Upper lobe of right lung (tissue), 1 donor: ENCODE results near the gene RFPL3. TPM values are rescaled to one million over a fixed set of nuclear protein-coding genes. Genes with fewer than 3 reads are reported as not detected.
"Not testable (repeated sequence)": the region's sequence is repeated elsewhere in the genome, so short reads cannot be mapped to it uniquely, and the experiment has no call there.

ENCODE experiments used
- ATAC-seq: fragments of 200-7000 bp; cut with Tn5 transposase; one replicate; pipeline ENCODE4 v1.9.1; 2020; ENCODE audit warnings: mild to moderate bottlenecking, moderate library complexity
- DNase-seq: peaks from one replicate; pipeline ENCODE4 v3.0.0-alpha.2; 2020
- H3K27ac ChIP-seq: fragments of 200-600 bp; one replicate; pipeline ENCODE4 v1.8.0; 2022
- H3K27me3 ChIP-seq: fragments of 200-600 bp; one replicate; pipeline ENCODE4 v1.8.0; 2022; ENCODE audit warnings: mild to moderate bottlenecking
- H3K36me3 ChIP-seq: fragments of 200-600 bp; one replicate; pipeline ENCODE4 v1.8.0; 2022
- H3K4me1 ChIP-seq: fragments of 200-600 bp; one replicate; pipeline ENCODE4 v1.8.0; 2022
- H3K4me3 ChIP-seq: fragments of 200-600 bp; one replicate; pipeline ENCODE4 v1.8.0; 2022; ENCODE audit warnings: mild to moderate bottlenecking
- H3K9me3 ChIP-seq: fragments of 200-600 bp; one replicate; pipeline ENCODE4 v1.8.0; 2022
- CTCF ChIP-seq: fragments of 200-600 bp; IDR thresholded peaks from one replicate; pipeline ENCODE4 v1.8.0; 2022; ENCODE audit warnings: antibody characterized with exemption
- intact Hi-C: fragments of 100-400 bp; cut with DNase I; formaldehyde crosslinking; loops from one replicate; pipeline ENCODE4 v1.11.0; 2022
- long read RNA-seq: library from polyadenylated mRNA; unstranded; transcript quantifications from one replicate; pipeline ENCODE4 v2.0.0, GENCODE V29; 2021
- total RNA-seq: library from RNA; stranded (reverse); fragmentation: NEBNext Ultra II Directional; extraction: Animal tissue kit (Norgen Biotek cat#: 25700); gene quantifications from one replicate; pipeline ENCODE4 v1.2.1, GENCODE V29; 2021
- donor health status: DM: no; HTN: yes; CAD: no; lungs with severe emphysema.

The RFPL3 gene
- total RNA-seq: not detected
- long read RNA-seq: 0 reads

GRCh38 chr22:32357567-32357966 is at the start of gene RFPL3:
RFPL3 (plus strand) TSS chr22:32357867; CDS start chr22:32358072, 205 bp downstream.
- H3K27me3 ChIP-seq, H3K36me3 ChIP-seq, intact Hi-C loops, H3K4me1 ChIP-seq, H3K4me3 ChIP-seq, ATAC-seq, H3K27ac ChIP-seq, H3K9me3 ChIP-seq, DNase-seq: not testable (repeated sequence)

GRCh38 chr22:32308191-32308590 is 49.5 kb upstream of the RFPL3 start:
- ATAC-seq (no peak), DNase-seq (no peak)
- Histone ChIP-seq H3K27ac (no peak overlapping the region), H3K27me3 (peaks cover 4% of the 10 kb centered on the region), H3K36me3 (no peaks in the 10 kb centered on the region), H3K4me3 (no peak overlapping the region), H3K4me1 (no peaks in the 10 kb centered on the region), H3K9me3 (no peaks in the 10 kb centered on the region)
- TF ChIP-seq CTCF: no peak
- intact Hi-C loops: no loop called here

GRCh38 chr22:32308934-32309333 is 48.7 kb upstream of the RFPL3 start:
- H3K27me3 ChIP-seq: peaks cover 4% of the 10 kb centered on the region
- ATAC-seq: no peak
- DNase-seq: no peak
- H3K9me3 ChIP-seq: no peaks in the 10 kb centered on the region
- H3K4me1 ChIP-seq: no peaks in the 10 kb centered on the region
- no peak overlapping the region for H3K27ac ChIP-seq
- intact Hi-C loops: no loop called here
- no peaks in the 10 kb centered on the region for H3K36me3 ChIP-seq
- H3K4me3 ChIP-seq: no peak overlapping the region
- no peak for TF ChIP-seq CTCF

- intact Hi-C loops: no loop called here
- H3K36me3 ChIP-seq: no peaks in the 10 kb centered on the region
- ATAC-seq: no peak
- no peak overlapping the region for H3K27ac ChIP-seq
- no peak for DNase-seq
- no peak for TF ChIP-seq CTCF
- no peak overlapping the region for H3K4me3 ChIP-seq
- no peaks in the 10 kb centered on the region for H3K4me1 ChIP-seq
- peaks cover 4% of the 10 kb centered on the region for H3K27me3 ChIP-seq
- no peaks in the 10 kb centered on the region for H3K9me3 ChIP-seq
Observed at GRCh38 chr22:32309585-32310251, 47.9 kb upstream of the RFPL3 start.

GRCh38 chr22:32310777-32311176 is 46.9 kb upstream of the RFPL3 start:
- peak; percentile 34 for DNase-seq
- Histone ChIP-seq H3K4me1 (no peaks in the 10 kb centered on the region), H3K27ac (no peak overlapping the region), H3K4me3 (no peak overlapping the region), H3K9me3 (no peaks in the 10 kb centered on the region), H3K27me3 (peaks cover 4% of the 10 kb centered on the region), H3K36me3 (no peaks in the 10 kb centered on the region)
- intact Hi-C loops: no loop called here
- no peak for ATAC-seq
- TF ChIP-seq CTCF: no peak

GRCh38 chr22:32311551-32312071 is 46.1 kb upstream of the RFPL3 start:
- H3K27me3 ChIP-seq: peaks cover 4% of the 10 kb centered on the region

More at GRCh38 chr22:32311551-32312071, 46.1 kb upstream of the RFPL3 start:
- Histone ChIP-seq H3K4me1 (no peaks in the 10 kb centered on the region), H3K9me3 (no peaks in the 10 kb centered on the region), H3K36me3 (no peaks in the 10 kb centered on the region), H3K27ac (no peak overlapping the region), H3K4me3 (no peak overlapping the region)
- DNase-seq: peak; percentile 28
- no peak for TF ChIP-seq CTCF
- intact Hi-C loops: no loop called here
- no peak for ATAC-seq
